Karpas-422 (cell line): ENCODE results near the gene RPGRIP1L. TPM values are rescaled to one million over a fixed set of nuclear protein-coding genes. Genes with fewer than 3 reads are reported as not detected.

ENCODE experiments used
- DNase-seq: peaks from one replicate; pipeline ENCODE4 v3.0.0-alpha.2; 2015
- H2AFZ ChIP-seq: fragments of 200-600 bp; sonication (generic); 2 replicates; pipeline ENCODE4 v1.6.1; 2014; ENCODE audit warnings: antibody characterized with exemption, low read length, mixed read lengths
- H3K27ac ChIP-seq: fragments of 200-600 bp; sonication (generic); 2 replicates; pipeline ENCODE4 v1.5.1; 2014; ENCODE audit warnings: mild to moderate bottlenecking, low read length, moderate library complexity
- H3K27me3 ChIP-seq: fragments of 200-600 bp; sonication (generic); 2 replicates; pipeline ENCODE4 v1.6.1; 2014; ENCODE audit warnings: low read length, mixed read lengths
- H3K36me3 ChIP-seq: fragments of 200-600 bp; sonication (generic); 2 replicates; pipeline ENCODE4 v1.6.1; 2014; ENCODE audit warnings: low read length, mixed read lengths; ENCODE audit not compliant: insufficient read depth
- H3K4me1 ChIP-seq: fragments of 200-600 bp; sonication (generic); 2 replicates; pipeline ENCODE4 v1.6.1; 2014; ENCODE audit warnings: mild to moderate bottlenecking, low read length, mixed read lengths
- H3K4me2 ChIP-seq: fragments of 200-600 bp; sonication (generic); 2 replicates; pipeline ENCODE4 v1.6.1; 2014; ENCODE audit warnings: low read length, low read depth, mild to moderate bottlenecking; ENCODE audit not compliant: poor library complexity, severe bottlenecking
- H3K4me3 ChIP-seq: fragments of 200-600 bp; sonication (generic); 2 replicates; pipeline ENCODE4 v1.5.1; 2014; ENCODE audit warnings: mild to moderate bottlenecking, antibody characterized with exemption, low read length, mixed read lengths
- H3K79me2 ChIP-seq: fragments of 200-600 bp; sonication (generic); 2 replicates; pipeline ENCODE4 v1.6.1; 2014; ENCODE audit warnings: mild to moderate bottlenecking, low read length, mixed read lengths
- H3K9ac ChIP-seq: fragments of 200-600 bp; sonication (generic); 2 replicates; pipeline ENCODE4 v1.6.0; 2014; ENCODE audit warnings: low read length
- H3K9me2 ChIP-seq: fragments of 200-600 bp; sonication (generic), shearing (Covaris generic); replicated peaks from 2 replicates; pipeline ENCODE4 v1.6.0; 2014; ENCODE audit warnings: mild to moderate bottlenecking, low read length, moderate library complexity; ENCODE audit not compliant: insufficient read depth
- H3K9me3 ChIP-seq: fragments of 300-700, 200-600 bp; sonication (generic); 2 replicates; pipeline ENCODE4 v1.6.1; 2014; ENCODE audit warnings: low read length, mixed read lengths
- H4K20me1 ChIP-seq: fragments of 200-600 bp; sonication (generic); 2 replicates; pipeline ENCODE4 v1.6.1; 2014; ENCODE audit warnings: mild to moderate bottlenecking, antibody characterized with exemption, low read length, low read depth; ENCODE audit not compliant: insufficient read depth
- total RNA-seq: library from RNA; depleted of rRNA; stranded (reverse); fragments of >200 nt; shearing (Covaris generic); gene quantifications from 2 replicates; pipeline ENCODE4 v1.2.3, GENCODE V29; 2014; ENCODE audit warnings: low replicate concordance

Gene RPGRIP1L
- total RNA-seq, 1 experiment from 2014 or later: 19.1 TPM

GRCh38 chr16:53668869-53669268 lies 34.8 kb downstream of the RPGRIP1L start:
- Histone ChIP-seq H3K9ac (no peak overlapping the region), H3K4me1 (peaks cover 53% of the 10 kb centered on the region), H2AFZ (no peak overlapping the region), H3K27me3 (no peaks in the 10 kb centered on the region), H3K9me3 (no peaks in the 10 kb centered on the region), H3K4me2 (no peak overlapping the region), H3K4me3 (no peak overlapping the region), H3K27ac (peak overlapping the region; percentile 2; the same call in 1 of the 2 replicates), H3K79me2 (no peaks in the 10 kb centered on the region), H3K9me2 (no peaks in the 10 kb centered on the region), H4K20me1 (no peaks in the 10 kb centered on the region), H3K36me3 (peaks cover 11% of the 10 kb centered on the region; the same call in 1 of the 2 replicates)
- DNase-seq: no peak

GRCh38 chr16:53666786-53667415 lies 36.8 kb downstream of the RPGRIP1L start:
- no peak overlapping the region for H3K4me2 ChIP-seq
- H3K36me3 ChIP-seq: 0 out of 2 replicates have a peak, but pooled peaks cover 4% of the 10 kb centered on the region
- no peaks in the 10 kb centered on the region for H4K20me1 ChIP-seq
- H3K9me3 ChIP-seq: no peaks in the 10 kb centered on the region
- no peak for DNase-seq
- no peak overlapping the region for H3K4me3 ChIP-seq
- H2AFZ ChIP-seq: no peak overlapping the region
- 0 out of 2 replicates have a peak overlapping the region, but pooled peaks have one; percentile 16 for H3K27ac ChIP-seq
- peaks cover 54% of the 10 kb centered on the region for H3K4me1 ChIP-seq
- no peak overlapping the region for H3K9ac ChIP-seq
- H3K27me3 ChIP-seq: no peaks in the 10 kb centered on the region
- H3K9me2 ChIP-seq: no peaks in the 10 kb centered on the region
- H3K79me2 ChIP-seq: no peaks in the 10 kb centered on the region

GRCh38 chr16:53664724-53665345 lies 38.8 kb downstream of the RPGRIP1L start:
- H3K9me3 ChIP-seq: no peaks in the 10 kb centered on the region
- H3K27ac ChIP-seq: peak overlapping the region; percentile 85
- H3K27me3 ChIP-seq: no peaks in the 10 kb centered on the region
- no peaks in the 10 kb centered on the region for H3K79me2 ChIP-seq
- peak overlapping the region; percentile 26 for H3K9ac ChIP-seq
- 0 out of 2 replicates have a peak, but pooled peaks cover 8% of the 10 kb centered on the region for H3K36me3 ChIP-seq
- peak; percentile 54 for DNase-seq
- H3K4me2 ChIP-seq: peak overlapping the region; percentile 65
- no peaks in the 10 kb centered on the region for H3K9me2 ChIP-seq
- H2AFZ ChIP-seq: peak overlapping the region; percentile 40
- peaks cover 47% of the 10 kb centered on the region for H3K4me1 ChIP-seq
- H3K4me3 ChIP-seq: 0 out of 2 replicates have a peak overlapping the region, but pooled peaks have one; percentile 5
- no peaks in the 10 kb centered on the region for H4K20me1 ChIP-seq

- Histone ChIP-seq H3K9me3 (no peaks in the 10 kb centered on the region), H2AFZ (peak overlapping the region; percentile 11; the same call in 1 of the 2 replicates), H3K79me2 (no peaks in the 10 kb centered on the region), H3K4me2 (peak overlapping the region; percentile 65), H3K27me3 (no peaks in the 10 kb centered on the region), H3K4me1 (peaks cover 45% of the 10 kb centered on the region), H3K27ac (peak overlapping the region; percentile 85), H3K36me3 (peaks cover 15% of the 10 kb centered on the region; the same call in 1 of the 2 replicates), H3K9me2 (no peaks in the 10 kb centered on the region; the same call in 1 of the 2 replicates), H3K9ac (peak overlapping the region; percentile 33), H4K20me1 (no peaks in the 10 kb centered on the region), H3K4me3 (peak overlapping the region; percentile 37)
- DNase-seq: peak; percentile 67
These were observed 41.6 kb downstream of the RPGRIP1L start for GRCh38 chr16:53662072-53662471.

GRCh38 chr16:53654946-53655345 lies 48.7 kb downstream of the RPGRIP1L start:
- Histone ChIP-seq H3K79me2 (no peaks in the 10 kb centered on the region), H2AFZ (no peak overlapping the region), H3K9me3 (no peaks in the 10 kb centered on the region), H3K4me2 (no peak overlapping the region), H3K4me3 (no peak overlapping the region), H3K4me1 (peaks cover 2% of the 10 kb centered on the region; the same call in 1 of the 2 replicates), H3K27ac (no peak overlapping the region), H3K9me2 (no peaks in the 10 kb centered on the region; the same call in 1 of the 2 replicates), H3K27me3 (no peaks in the 10 kb centered on the region), H3K36me3 (peaks cover 57% of the 10 kb centered on the region), H3K9ac (no peak overlapping the region), H4K20me1 (no peaks in the 10 kb centered on the region)
- DNase-seq: no peak

- H3K79me2 ChIP-seq: no peaks in the 10 kb centered on the region
- no peaks in the 10 kb centered on the region; the same call in 1 of the 2 replicates for H3K4me1 ChIP-seq
- H3K4me3 ChIP-seq: no peak overlapping the region
- DNase-seq: no peak
- no peak overlapping the region for H3K27ac ChIP-seq
- H3K9ac ChIP-seq: no peak overlapping the region
- peaks cover 52% of the 10 kb centered on the region for H3K36me3 ChIP-seq
- no peaks in the 10 kb centered on the region for H3K9me3 ChIP-seq
- H3K4me2 ChIP-seq: no peak overlapping the region
- H2AFZ ChIP-seq: no peak overlapping the region
- no peaks in the 10 kb centered on the region for H4K20me1 ChIP-seq
- no peaks in the 10 kb centered on the region for H3K9me2 ChIP-seq
- H3K27me3 ChIP-seq: no peaks in the 10 kb centered on the region
These were observed 52.3 kb downstream of the RPGRIP1L start for GRCh38 chr16:53651357-53651756.

GRCh38 chr16:53646506-53646905 lies 57.2 kb downstream of the RPGRIP1L start:
- Histone ChIP-seq H3K4me1 (peaks cover 3% of the 10 kb centered on the region; the same call in 1 of the 2 replicates), H3K9me3 (peaks cover 7% of the 10 kb centered on the region; the same call in 1 of the 2 replicates), H3K4me3 (no peak overlapping the region), H3K4me2 (no peak overlapping the region), H3K27ac (no peak overlapping the region), H4K20me1 (no peaks in the 10 kb centered on the region), H3K9me2 (no peaks in the 10 kb centered on the region), H3K27me3 (no peaks in the 10 kb centered on the region), H3K36me3 (peaks cover 52% of the 10 kb centered on the region), H3K9ac (no peak overlapping the region), H2AFZ (no peak overlapping the region), H3K79me2 (no peaks in the 10 kb centered on the region)
- DNase-seq: no peak

GRCh38 chr16:53643474-53643873 lies 60.2 kb downstream of the RPGRIP1L start:
- peaks cover 7% of the 10 kb centered on the region; the same call in 1 of the 2 replicates for H3K9me3 ChIP-seq

More at GRCh38 chr16:53643474-53643873, 60.2 kb downstream of the RPGRIP1L start:
- H4K20me1 ChIP-seq: no peaks in the 10 kb centered on the region
- no peaks in the 10 kb centered on the region for H3K79me2 ChIP-seq
- peaks cover 14% of the 10 kb centered on the region; the same call in 1 of the 2 replicates for H3K4me1 ChIP-seq
- no peaks in the 10 kb centered on the region for H3K9me2 ChIP-seq
- DNase-seq: no peak
- H3K27ac ChIP-seq: no peak overlapping the region
- peaks cover 40% of the 10 kb centered on the region for H3K36me3 ChIP-seq
- no peak overlapping the region for H3K9ac ChIP-seq
- H3K4me2 ChIP-seq: no peak overlapping the region
- H3K4me3 ChIP-seq: no peak overlapping the region
- H3K27me3 ChIP-seq: no peaks in the 10 kb centered on the region
- no peak overlapping the region for H2AFZ ChIP-seq
